IMR-90 (cell line): ENCODE measurements around the gene FXYD4. TPM values are rescaled to one million over a fixed set of nuclear protein-coding genes. Genes with fewer than 3 reads are reported as not detected.
"Not testable (repeated sequence)": the region's sequence is repeated elsewhere in the genome, so short reads cannot be mapped to it uniquely, and the experiment has no call there.

Source experiments
- ATAC-seq: fragments of 200-7000 bp; cut with Tn5 transposase; 2 replicates; pipeline ENCODE4 v1.9.1; 2020; ENCODE audit warnings: low read depth, mild to moderate bottlenecking, moderate library complexity
- BruUV-seq: library from RNA; stranded (reverse); fragments of 400-500 nt; replicated peaks from 2 replicates; lab custom pipeline; 2021; lab: Mats Ljungman, UMichigan
- CTCF ChIA-PET: fragments of 300-600 bp; formaldehyde crosslinking; extraction: SDS; loops from one replicate; lab custom pipeline; 2021; ENCODE audit warnings: antibody characterized with exemption; lab: Yijun Ruan, JAX
- POLR2A ChIA-PET: fragments of 300-600 bp; sonication (Branson Sonifier 250); formaldehyde crosslinking; loops from one replicate; lab custom pipeline; 2022; ENCODE audit warnings: antibody characterized with exemption; ENCODE audit not compliant: unreplicated experiment; lab: Charles Lee
- DNase-seq: peaks from one replicate; pipeline ENCODE4 v3.0.0; 2013
- H2AFZ ChIP-seq: replicated peaks from 2 replicates; pipeline ENCODE3; 2013; ENCODE audit warnings: low read length, mild to moderate bottlenecking; ENCODE audit not compliant: poor library complexity
- H2AK5ac ChIP-seq: 2 replicates; pipeline ENCODE4 v1.6.1; 2013; ENCODE audit warnings: low read depth, low read length, inconsistent platforms
- H2AK9ac ChIP-seq: replicated peaks from 2 replicates; pipeline ENCODE3; 2013; ENCODE audit warnings: mild to moderate bottlenecking, low read depth, low read length, moderate library complexity; ENCODE audit not compliant: poor library complexity
- H2BK120ac ChIP-seq: 2 replicates; pipeline ENCODE4 v1.6.1; 2013; ENCODE audit warnings: low read depth, low read length, inconsistent platforms
- H2BK15ac ChIP-seq: 3 replicates; pipeline ENCODE4 v1.6.1; 2013; ENCODE audit warnings: low read depth, low read length, inconsistent platforms
- H2BK20ac ChIP-seq: 2 replicates; pipeline ENCODE4 v1.6.1; 2013; ENCODE audit warnings: low read depth, mild to moderate bottlenecking, inconsistent platforms, low read length, moderate library complexity
- H2BK5ac ChIP-seq: 2 replicates; pipeline ENCODE4 v1.6.1; 2013; ENCODE audit warnings: mild to moderate bottlenecking, low read depth, low read length, inconsistent platforms; ENCODE audit not compliant: poor library complexity, severe bottlenecking
- H3K14ac ChIP-seq: replicated peaks from 2 replicates; pipeline ENCODE4 v1.6.1; 2013; ENCODE audit warnings: low read depth, low read length, inconsistent platforms
- H3K18ac ChIP-seq: 2 replicates; pipeline ENCODE4 v1.6.1; 2013; ENCODE audit warnings: low read depth, low read length, control low read depth
- H3K23ac ChIP-seq: 2 replicates; pipeline ENCODE4 v1.6.1; 2013; ENCODE audit warnings: low read depth, low read length, inconsistent platforms
- H3K27ac ChIP-seq: 2 replicates; pipeline ENCODE4 v1.5.1; 2013; ENCODE audit warnings: mild to moderate bottlenecking, control low read depth, low read length; ENCODE audit not compliant: insufficient read depth
- H3K27me3 ChIP-seq: 2 replicates; pipeline ENCODE4 v1.6.1; 2013; ENCODE audit warnings: low read length; ENCODE audit not compliant: control insufficient read depth, insufficient read depth
- H3K36me3 ChIP-seq: 2 replicates; pipeline ENCODE4 v1.6.1; 2013; ENCODE audit warnings: low read length, mixed read lengths; ENCODE audit not compliant: control insufficient read depth, insufficient read depth
- H3K4ac ChIP-seq: 2 replicates; pipeline ENCODE4 v1.6.1; 2013; ENCODE audit warnings: low read depth, low read length, inconsistent platforms
- H3K4me1 ChIP-seq: 2 replicates; pipeline ENCODE4 v1.6.1; 2013; ENCODE audit warnings: low read length, mixed read lengths; ENCODE audit not compliant: control insufficient read depth, insufficient read depth
- H3K4me2 ChIP-seq: 2 replicates; pipeline ENCODE4 v1.6.1; 2013; ENCODE audit warnings: low read depth, mild to moderate bottlenecking, control low read depth, low read length, moderate library complexity
- H3K4me3 ChIP-seq: 2 replicates; pipeline ENCODE4 v1.5.1; 2013; ENCODE audit warnings: low read depth, mild to moderate bottlenecking, control low read depth, low read length, moderate library complexity; ENCODE audit not compliant: insufficient read depth
- H3K56ac ChIP-seq: 2 replicates; pipeline ENCODE4 v1.6.1; 2013; ENCODE audit warnings: low read length, inconsistent platforms; ENCODE audit not compliant: insufficient read depth; ENCODE audit errors: extremely low read depth
- H3K79me1 ChIP-seq, 2 experiments: 2 replicates each; pipeline ENCODE4 v1.6.1; 2013; ENCODE audit warnings: low read length in 2 of 2, inconsistent platforms in 1 of 2, low read depth in 1 of 2
- H3K9ac ChIP-seq: 2 replicates; pipeline ENCODE4 v1.6.1; 2013; ENCODE audit warnings: low read depth, low read length, control low read depth
- H3K9me1 ChIP-seq: 2 replicates; pipeline ENCODE4 v1.6.1; 2013; ENCODE audit warnings: low read length, inconsistent platforms; ENCODE audit not compliant: insufficient read depth
- H3K9me3 ChIP-seq: 2 replicates; pipeline ENCODE4 v1.6.1; 2013; ENCODE audit warnings: low read length; ENCODE audit not compliant: control insufficient read depth, insufficient read depth
- H4K20me1 ChIP-seq: 2 replicates; pipeline ENCODE4 v1.6.1; 2013; ENCODE audit warnings: low read length, inconsistent platforms; ENCODE audit not compliant: insufficient read depth
- H4K5ac ChIP-seq: 2 replicates; pipeline ENCODE4 v1.6.1; 2013; ENCODE audit warnings: mild to moderate bottlenecking, low read depth, low read length, control low read depth
- H4K8ac ChIP-seq, 2 experiments: 2 replicates each; pipeline ENCODE4 v1.6.1; 2013; ENCODE audit warnings: low read depth in 2 of 2, low read length in 2 of 2, control low read depth in 1 of 2, inconsistent platforms in 1 of 2
- H4K91ac ChIP-seq: 2 replicates; pipeline ENCODE4 v1.6.1; 2013; ENCODE audit warnings: low read depth, low read length, inconsistent platforms; ENCODE audit not compliant: insufficient read depth
- WGBS, 2 experiments: methylation state at CpG; one replicate each; pipeline versions ENCODE4 v1.1.5 to v1.1.7; 2013; ENCODE audit warnings: missing lambda C conversion rate in 2 of 2; ENCODE audit not compliant: insufficient read length in 1 of 2; ENCODE audit errors: extremely low coverage in 2 of 2; 5-methylcytosine and 5-hydroxymethylcytosine counted together
- dilution Hi-C: fragments of 300-500 bp; cut with HindIII; formaldehyde crosslinking; loops from one replicate; pipeline ENCODE4 v1.14.3; 2018; ENCODE audit warnings: low sequenced_read_pairs; ENCODE audit not compliant: unreplicated experiment
- in situ Hi-C: fragments of 300-500 bp; cut with MboI; formaldehyde crosslinking; loops from 3 replicates; pipeline ENCODE4 v1.14.3; 2019; ENCODE audit warnings: low sequenced_read_pairs, inconsistent platforms, mixed read lengths
- intact Hi-C: fragments of 100-400 bp; cut with micrococcal nuclease; formaldehyde crosslinking; loops from 2 replicates; pipeline ENCODE4 v1.10.0; 2022
- polyA plus RNA-seq, 3 experiments: library from polyadenylated mRNA; depleted of rRNA; stranded (reverse); fragments of >200 nt; gene quantifications; 2 replicates each; pipeline ENCODE4 v1.2.3, GENCODE V29; 2012; ENCODE audit warnings: low replicate concordance in 1 of 3
- total RNA-seq: library from RNA; depleted of rRNA; stranded (reverse); fragments of >200 nt; gene quantifications from 2 replicates; pipeline ENCODE4 v1.2.3, GENCODE V29; 2012

The FXYD4 gene
- total and polyA plus RNA-seq, 2 of the 4 experiments (the other 2 are of a cell fraction), result not detected

DNA sequence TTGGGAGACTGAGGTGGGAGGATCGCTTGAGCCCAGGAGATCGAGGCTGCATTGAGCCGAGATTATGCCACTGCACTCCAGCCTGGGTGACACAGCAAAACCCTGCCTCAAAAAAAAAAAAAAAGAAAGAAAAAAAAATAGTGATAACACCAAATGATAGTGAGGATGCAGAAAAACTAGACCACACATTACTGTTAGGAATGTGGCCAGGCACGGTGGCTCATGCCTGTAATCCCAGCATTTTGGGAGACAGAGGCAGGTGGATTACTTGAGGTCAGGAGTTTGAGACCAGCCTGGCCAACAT, 40.7 kb upstream of the FXYD4 start:
- H3K56ac ChIP-seq, H3K4me2 ChIP-seq, H2BK20ac ChIP-seq, H3K4me1 ChIP-seq, H3K14ac ChIP-seq, BruUV-seq, H3K18ac ChIP-seq, H3K9me1 ChIP-seq, H2BK120ac ChIP-seq, DNase-seq, H3K4me3 ChIP-seq, intact Hi-C loops, H3K36me3 ChIP-seq, H3K9me3 ChIP-seq, H4K5ac ChIP-seq, H2BK5ac ChIP-seq, H3K27ac ChIP-seq, H4K8ac ChIP-seq, H2AK5ac ChIP-seq, H3K9ac ChIP-seq, in situ Hi-C loops, H2BK15ac ChIP-seq, ATAC-seq, H2AK9ac ChIP-seq, H3K79me1 ChIP-seq, H4K91ac ChIP-seq, dilution Hi-C loops, H3K23ac ChIP-seq, H2AFZ ChIP-seq, H4K20me1 ChIP-seq, POLR2A ChIA-PET, H3K4ac ChIP-seq: not testable (repeated sequence)
- H3K27me3 ChIP-seq, result peaks cover 11% of the 10 kb centered on the region
- CTCF ChIA-PET, result interaction anchor here (0.6 kb wide), 1 partner anchor 1088 kb away, joined by 3 read pairs; no protein-coding TSS in a partner anchor
- WGBS, 2 experiments, result no CpG with 5 or more reads among the region's 4 CpGs
